GM12873 (cell line): ENCODE measurements around the gene NUP42.

Source experiments
- CTCF ChIP-seq: IDR thresholded peaks from 2 replicates; pipeline ENCODE4 v1.5.1; 2012; ENCODE audit warnings: low read depth, mild to moderate bottlenecking, moderate library complexity, low read length, control low read depth; ENCODE audit not compliant: insufficient read depth; ENCODE audit errors: missing control alignments

NUP42 gene

GRCh38 chr7:23237000-23237399 is 55.2 kb downstream of the NUP42 start:
- no peak for TF ChIP-seq CTCF

DNA sequence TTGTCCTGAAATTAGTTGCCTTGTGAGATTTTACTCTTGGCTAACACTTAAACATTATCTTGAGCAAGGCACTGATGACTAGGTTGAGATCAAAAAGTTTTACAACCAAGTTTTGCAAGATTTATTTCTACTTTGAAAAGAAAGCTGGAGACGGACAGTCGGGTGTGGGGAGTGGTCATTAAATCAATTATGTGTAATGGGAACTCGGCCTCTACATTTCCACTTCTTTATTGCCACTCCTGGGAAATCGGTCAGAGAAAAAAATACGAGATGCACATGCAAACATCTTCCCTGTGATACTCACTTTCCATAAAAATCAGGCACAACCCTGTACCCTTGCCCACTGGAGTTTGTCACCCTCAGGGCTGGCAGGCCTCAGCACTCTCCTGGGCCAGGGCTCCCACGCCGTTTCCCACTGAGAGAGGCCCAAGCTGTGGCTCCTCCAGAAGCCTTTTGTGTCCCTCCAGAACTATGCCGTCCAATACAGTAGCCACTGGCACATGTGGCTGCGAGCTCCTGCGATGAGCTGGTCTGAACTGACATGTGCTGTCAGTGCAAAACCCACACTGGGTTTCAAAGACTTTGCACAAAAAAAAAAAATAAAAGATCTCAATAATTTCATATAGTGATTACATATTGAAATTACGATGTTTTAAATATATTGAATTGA is 57.3 kb downstream of the NUP42 start:
- TF ChIP-seq CTCF: no peak

- TF ChIP-seq CTCF: no peak
Observed at GRCh38 chr7:23239698-23240097, 57.9 kb downstream of the NUP42 start.

GRCh38 chr7:23242321-23242720 is 60.5 kb downstream of the NUP42 start:
- TF ChIP-seq CTCF: no peak

GRCh38 chr7:23242935-23243334 is 61.1 kb downstream of the NUP42 start:
- TF ChIP-seq CTCF: no peak

GRCh38 chr7:23246555-23246954 is 64.7 kb downstream of the NUP42 start, which contains the start of gene GPNMB:
Gene GPNMB, plus strand, starts transcription at chr7:23246775. Its CDS starts 83 bp downstream, at chr7:23246858.
- no peak for TF ChIP-seq CTCF

DNA sequence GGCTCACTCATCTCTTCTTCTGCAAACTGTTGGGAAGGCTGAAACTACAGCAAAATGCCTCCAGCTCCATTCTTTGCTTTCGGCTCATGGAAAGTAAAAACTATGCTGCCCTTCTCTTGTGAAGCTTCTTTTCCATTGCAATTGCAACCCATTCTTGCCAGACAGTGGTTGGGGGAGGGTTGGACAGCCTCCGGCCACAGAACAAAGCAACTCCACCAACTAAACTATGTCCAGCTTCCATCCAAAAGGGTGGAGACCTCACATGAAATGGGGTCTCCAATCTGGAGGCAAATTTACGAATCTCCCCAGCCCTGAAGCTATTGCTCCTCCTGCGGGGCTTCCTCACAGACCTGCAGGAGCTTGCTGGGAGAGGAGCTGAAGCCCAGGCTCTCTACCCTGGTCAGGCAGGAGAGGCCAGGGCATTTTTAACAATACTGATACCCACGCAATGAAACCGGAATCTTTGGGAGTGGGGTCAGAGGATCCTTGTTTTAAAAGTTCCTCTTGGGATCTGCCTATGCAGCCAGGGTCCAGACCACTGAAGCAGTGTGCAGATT is 65.3 kb downstream of the NUP42 start:
- TF ChIP-seq CTCF: no peak
